SKM-1 (cell line): ENCODE measurements around the gene ALKBH1.
"Not testable (repeated sequence)": the region's sequence is repeated elsewhere in the genome, so short reads cannot be mapped to it uniquely, and the experiment has no call there.

Source experiments
- DNase-seq: peaks from one replicate; lab custom pipeline; 2025; ENCODE audit not compliant: unreplicated experiment; lab: John Stamatoyannopoulos, UW

The ALKBH1 gene

DNA sequence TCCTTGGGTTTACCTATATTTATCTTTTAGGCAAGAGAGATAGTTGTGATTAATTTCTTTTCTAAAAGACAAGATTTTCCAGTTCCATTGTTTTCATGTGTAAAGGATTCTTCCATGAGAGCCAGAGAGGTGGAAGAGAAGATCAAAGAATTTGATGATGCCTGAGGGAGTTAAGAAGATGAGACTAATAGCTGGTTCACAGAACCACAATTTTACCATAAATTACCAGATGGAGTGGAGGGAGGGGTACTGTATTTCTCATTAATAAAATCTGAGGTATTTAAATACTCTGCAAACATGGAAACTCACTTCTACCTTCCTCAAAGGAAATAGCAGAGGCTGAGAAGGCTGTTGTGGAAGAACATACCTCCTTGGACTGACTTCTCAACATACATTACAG lies 34.6 kb downstream of the ALKBH1 start:
- DNase-seq = no peak

DNA sequence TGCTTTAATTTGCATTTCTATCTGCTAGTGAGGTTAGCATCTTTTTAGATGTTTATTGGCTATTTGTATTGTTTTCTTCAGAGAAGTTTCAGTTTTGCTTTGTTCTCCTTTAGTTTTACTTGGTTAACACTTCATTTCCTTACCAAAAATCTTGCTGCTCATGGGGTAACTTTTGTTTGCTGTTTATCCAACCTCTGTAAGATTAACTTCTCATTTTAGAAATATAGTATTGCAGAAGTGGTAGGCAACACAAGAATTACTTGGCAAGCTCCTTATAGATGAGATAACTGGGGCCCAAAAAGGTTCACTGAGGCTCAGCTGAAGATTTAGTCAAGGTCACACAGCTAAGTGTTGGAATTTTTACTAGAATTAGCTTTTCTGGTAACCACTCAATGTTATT lies 40.5 kb downstream of the ALKBH1 start:
- no peak for DNase-seq

DNA sequence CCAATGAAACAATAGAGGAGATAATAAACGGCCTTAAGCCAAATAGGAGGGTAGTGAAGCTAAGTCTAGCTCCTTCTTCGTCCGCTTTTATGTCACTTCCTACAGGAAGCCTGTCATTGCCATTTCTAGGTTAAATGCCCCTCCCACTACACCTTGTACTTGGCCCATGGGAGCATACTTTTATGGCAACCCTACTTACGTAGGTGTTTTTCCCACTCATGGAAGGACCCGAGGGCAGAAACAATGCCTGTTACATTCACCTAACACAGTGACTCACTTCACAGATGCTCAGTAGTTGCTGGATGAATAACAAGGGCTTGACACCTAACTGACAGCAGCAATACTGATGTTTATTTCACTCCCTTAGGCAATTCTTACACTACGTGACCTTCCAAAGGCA lies 44.5 kb downstream of the ALKBH1 start:
- DNase-seq = no peak

DNA sequence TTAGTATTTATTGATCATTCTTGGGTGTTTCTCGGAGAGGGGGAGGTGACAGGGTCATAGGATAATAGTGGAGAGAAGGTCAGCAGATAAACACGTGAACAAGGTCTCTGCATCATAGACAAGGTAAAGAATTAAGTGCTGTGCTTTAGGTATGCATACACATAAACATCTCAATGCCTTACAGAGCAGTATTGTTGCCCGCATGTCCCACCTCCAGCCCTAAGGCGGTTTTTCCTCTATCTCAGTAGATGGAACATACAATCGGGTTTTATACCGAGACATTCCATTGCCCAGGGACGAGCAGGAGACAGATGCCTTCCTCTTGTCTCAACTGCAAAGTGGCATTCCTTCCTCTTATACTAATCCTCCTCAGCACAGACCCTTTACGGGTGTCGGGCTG lies 46.3 kb downstream of the ALKBH1 start:
- not testable (repeated sequence) for DNase-seq

DNA sequence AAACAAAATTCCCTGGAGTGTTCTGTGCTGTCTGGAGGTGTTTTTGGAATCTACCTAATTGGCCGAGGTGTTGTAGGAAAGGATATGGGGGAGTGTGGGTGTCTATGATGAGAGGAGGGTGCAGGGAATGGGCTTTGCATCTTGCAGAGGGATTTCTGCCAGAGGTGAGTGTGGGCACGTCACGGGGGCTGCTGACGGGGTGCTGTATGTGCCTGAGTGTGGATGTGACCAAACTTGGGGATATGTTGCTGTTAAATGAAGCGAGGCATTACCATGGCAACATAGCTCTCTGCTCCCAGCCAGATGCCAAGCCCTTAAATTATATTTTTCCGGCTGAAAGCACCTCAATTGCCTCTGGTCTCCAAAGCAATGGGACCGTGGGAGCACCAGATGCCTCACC lies 47.1 kb downstream of the ALKBH1 start:
- no peak for DNase-seq

DNA sequence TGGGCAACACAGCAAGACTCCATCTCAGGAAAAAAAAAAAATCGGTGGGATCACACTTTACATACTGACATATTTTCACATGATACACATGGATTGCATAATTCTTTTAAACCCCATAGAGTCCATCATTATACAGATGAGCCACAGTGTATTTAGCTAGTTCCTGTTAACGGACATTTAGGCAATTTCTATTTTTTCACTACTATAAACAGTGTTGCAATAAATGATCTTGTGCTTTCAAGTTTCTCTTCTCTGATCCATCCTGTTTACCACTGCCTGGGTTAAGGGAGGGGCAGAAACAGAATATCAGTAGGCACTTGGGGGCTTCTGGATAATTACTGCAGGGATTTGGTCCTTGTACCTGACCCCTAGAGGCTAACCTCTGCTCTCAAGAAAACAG lies 48.0 kb downstream of the ALKBH1 start:
- no peak for DNase-seq

DNA sequence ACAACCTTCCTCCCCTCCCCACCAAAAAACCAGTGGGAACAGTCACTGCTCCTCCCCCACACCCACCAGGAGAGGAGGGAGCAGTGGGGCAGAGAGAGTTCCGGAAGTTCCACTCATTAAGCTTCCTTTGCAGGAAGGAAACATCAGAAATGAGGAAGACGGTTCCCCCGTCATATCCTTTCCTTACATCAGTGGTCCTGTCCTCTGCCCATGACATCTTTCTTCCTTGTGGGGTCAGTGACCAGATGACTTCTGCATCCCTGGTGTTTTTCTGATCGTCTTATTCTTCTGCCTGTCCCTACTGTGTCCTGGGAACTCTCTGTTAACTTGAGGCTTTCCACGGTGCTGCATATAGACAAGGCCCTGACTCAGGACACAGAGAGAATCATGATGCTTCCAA lies 50.5 kb downstream of the ALKBH1 start:
- DNase-seq = no peak

DNA sequence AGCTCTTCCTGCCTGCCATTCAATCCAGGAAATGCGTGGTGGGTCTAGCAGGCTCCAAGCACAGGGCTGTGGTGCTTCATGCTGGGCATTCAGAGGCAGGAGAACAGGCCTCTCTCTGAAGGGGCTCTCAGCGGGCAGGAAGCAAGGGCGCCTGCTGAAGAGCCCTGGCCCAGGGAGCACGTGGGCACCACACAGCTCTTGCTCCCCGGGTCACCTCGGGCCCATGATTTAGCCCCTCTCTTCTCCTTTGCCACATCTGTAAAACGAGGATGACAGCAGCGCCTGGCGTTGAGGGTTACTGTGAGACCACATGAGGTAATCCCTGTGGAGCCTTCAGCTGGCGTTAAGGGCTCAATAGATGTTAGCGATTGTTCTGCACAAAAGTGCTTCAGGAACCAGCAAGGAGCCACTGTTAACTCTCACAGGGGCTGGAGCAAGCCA lies 53.8 kb downstream of the ALKBH1 start:
- DNase-seq = no peak

DNA sequence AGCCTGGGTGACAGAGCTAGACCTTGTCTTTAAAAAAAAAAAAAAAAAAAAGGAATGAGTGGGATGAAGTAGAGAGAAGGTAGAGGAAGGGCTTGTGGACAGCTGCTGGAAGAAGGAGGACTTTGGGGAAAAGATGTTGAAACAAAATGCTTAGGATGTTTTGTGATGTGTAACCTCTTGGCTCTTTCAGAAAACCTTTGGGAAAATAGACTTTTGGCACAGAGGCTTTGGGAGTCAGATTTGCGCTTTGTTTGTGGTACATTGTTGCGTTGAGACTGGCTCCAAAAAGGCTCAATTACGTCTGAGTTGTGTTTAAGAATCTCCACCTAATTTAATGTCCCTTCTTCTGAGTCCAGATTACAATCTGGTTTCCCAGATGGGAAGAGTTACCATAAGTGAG lies 58.5 kb downstream of the ALKBH1 start:
- no peak for DNase-seq

DNA sequence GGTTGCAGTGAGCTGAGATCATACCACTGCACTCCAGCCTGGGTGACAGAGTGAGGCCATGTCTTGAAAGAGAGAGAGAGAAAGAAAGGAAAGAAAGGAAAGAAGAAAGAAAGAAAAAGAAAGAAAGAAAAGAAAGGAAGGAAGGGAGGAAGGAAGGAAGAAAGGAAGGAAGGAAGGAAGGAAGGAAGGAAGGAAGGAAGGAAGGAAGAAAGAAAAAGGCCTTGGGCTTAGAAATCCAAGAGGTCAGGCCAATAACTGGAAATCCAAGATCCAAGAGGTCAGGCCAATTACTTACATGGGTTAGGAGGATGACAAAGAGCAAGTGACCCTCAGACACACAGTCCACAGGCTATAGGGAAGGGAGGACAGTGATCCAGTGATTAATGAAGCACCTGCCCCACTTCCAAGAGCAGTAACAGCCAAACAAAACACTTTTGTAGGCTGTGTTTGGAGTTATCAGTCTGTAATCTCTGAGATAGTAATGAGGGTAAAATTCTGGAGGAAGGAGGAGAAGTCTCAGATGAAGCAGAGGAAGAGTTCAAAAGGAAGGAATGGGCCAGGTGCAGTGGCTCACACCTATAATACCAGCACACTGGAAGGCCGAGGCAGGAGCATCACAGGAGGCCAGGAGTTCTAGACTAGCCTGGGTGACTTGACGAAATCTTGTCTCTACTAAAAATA lies 59.2 kb downstream of the ALKBH1 start:
- DNase-seq = no peak

DNA sequence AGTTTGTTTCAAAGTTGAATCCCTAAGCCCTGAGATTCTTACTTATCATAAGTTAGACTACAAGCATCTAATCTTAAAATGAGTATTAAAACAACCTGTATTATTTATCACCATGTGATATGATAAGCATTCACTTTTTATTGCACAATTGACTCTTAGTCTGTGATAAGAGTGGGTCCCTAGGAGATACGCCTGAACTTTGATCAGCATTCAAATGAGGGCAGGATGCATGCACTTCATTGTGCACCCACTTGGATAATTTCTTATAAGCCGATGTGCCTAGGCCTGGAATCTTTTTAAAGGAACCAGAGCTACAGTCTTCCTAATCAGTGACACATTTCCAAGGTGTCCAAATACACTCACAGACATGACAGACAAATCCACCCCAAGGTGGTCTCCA lies 60.0 kb downstream of the ALKBH1 start:
- DNase-seq = no peak

DNA sequence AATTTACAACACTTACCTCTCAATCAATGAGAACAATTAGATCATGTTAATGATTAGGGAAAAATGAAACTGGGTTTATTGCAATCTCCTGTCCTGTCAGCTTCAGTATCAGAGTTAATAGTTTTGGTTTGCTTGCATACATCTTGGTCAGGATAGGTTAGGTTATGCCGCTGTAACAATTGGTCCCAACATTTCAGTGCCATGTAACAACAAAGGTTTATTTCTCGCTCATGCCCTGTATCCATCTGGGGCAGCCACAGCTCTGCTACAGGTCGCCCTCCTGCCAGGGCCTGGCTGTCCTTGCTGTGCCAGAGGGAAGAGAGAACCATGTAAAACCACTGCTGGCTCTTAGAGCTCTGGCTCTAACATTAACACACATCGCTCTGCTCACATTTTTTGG lies 60.9 kb downstream of the ALKBH1 start:
- no peak for DNase-seq

DNA sequence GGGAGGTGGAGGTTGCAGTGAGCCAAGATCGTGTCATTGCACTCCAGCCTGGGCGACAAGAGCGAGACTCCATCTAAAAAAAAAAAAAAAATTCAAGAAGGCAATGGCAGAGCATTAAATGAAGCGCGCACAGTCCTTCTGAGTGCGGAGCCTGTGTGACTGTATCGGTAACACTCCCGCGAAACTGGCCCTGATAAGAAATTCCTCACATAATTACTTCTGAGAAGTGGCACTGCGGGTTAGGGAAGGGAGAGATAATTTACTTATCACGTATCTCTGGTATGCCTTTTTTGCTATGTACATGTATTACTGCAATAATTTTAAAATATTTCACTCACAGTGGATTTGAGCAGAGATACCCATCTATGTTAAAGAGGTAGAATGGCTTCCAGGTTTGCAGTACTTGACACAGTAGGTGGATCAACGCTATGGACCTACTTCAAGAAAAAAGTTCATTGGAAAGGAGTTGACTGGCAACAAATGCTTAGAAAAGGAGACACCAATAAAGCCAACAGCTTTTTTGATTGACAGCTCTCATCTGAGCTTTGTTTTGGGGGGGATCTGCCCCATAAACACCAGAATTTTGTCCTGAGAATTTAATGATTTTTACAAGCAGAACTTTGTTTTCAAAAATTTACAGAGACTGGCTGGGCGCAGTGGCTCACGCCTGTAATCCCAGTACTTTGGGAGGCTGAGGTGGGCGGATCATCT lies 62.1 kb downstream of the ALKBH1 start:
- DNase-seq = no peak

DNA sequence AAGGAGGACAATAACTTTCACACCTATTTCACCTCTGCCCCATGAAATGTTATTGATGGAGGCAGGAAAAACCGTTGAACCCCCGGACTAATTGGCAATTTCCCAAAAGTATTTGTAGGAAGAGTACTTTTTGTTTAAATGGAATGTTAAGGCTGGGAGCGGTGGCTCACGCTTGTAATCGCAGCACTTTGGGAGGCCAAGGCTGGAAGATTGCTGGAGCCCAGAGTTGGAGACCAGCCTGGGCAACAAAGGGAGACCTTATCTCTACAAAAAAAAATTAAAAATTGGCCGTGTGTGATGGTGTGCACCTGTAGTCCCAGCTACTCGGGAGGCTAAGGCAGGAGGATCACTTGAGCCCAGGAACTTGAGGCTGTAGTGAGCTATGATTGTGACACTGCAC lies 65.4 kb downstream of the ALKBH1 start:
- DNase-seq = no peak

DNA sequence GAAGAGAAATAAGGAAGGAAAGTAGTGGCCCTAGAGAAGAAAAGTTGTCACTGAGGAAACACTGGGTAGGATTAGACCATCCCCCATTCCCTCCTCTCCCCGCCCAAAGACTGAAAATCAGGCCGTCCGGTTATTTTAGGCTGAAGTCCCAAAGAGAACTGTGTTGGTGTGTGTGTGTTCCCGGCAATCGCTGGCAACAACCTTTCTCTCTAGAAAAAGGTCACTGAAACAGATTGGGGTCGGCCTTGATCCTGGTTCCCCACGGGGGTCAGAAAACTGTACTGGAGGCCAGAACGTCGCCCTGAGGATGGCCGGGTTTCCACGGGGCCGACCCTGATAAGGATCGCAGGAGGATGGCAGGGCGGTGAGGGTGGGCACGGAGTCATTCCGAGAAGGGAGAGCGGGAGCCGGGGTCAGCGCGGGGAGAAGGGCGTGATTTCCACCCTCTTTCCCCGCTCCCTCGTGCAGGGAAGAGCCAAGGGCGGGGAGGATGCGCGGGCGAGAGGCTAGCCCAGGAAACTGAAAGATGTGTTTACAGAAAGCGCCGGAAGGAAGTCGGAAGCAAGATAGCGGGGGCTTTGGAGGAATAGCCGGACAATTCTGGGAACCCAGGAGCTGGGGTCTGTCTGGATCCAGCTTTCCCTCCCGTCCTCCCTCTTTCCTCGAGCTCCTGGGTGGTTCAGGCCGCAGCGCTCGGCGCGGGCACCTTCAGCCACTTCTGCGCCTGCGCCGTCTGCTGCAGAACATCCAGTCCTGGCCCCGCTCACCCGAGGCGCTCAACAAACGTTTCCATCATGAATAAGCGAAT lies 66.1 kb downstream of the ALKBH1 start:
- peak; percentile 26 for DNase-seq

DNA sequence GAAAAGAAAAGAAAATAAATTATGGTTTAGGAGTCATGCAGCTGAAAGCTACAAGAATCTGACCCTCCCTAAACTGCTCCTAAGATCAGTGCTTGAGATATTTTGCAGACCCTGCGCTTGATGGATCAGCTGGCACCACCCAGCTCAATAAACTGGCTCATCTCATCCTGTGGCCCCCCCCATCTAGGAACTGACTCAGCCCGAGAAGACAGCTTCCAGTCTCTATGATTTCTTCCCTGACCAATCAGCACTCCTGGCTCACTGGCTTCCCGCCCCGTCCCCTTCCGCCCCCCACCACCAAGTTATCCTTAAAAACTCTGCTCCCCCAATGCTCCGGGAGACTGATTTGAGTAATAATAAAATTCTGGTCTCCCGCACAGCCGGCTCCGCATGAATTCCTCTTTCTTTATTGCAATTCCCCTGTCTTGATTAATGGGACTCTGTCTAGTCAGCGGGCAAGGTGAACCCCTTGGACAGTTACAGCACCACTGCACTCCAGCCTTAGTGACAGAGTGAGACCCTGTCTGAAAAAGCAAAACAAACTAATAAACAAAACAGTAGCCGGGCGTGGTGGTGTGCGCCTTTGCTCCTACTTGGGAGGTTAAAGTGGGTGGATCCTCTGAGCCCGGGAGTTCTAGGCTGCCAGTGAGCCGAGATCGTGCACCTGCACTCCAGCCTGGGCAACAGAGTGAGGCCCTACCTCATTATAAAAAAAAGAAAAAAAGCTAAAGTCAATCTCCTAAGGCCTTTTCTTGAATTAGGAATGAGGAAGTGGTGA lies 66.9 kb downstream of the ALKBH1 start:
- DNase-seq = no peak

DNA sequence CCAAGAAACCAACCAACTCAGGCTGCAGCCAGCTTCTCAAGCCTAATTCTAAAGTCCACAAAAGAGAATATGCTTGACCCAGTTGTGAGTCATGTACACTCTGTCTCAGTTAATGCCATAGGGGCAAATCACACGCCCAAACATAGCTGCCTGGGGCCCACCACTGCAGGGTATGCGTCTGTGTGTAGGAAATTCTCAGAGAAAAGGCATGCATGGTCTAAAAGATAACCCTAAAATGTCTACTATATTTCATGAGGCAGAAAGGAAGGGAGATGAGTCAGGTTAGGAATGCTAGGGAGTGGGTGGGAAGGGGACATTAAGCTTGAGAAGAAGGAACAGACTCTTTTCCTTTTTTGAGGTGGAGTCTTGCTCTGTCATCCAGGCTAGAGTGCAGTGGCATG lies 69.1 kb downstream of the ALKBH1 start:
- no peak for DNase-seq

DNA sequence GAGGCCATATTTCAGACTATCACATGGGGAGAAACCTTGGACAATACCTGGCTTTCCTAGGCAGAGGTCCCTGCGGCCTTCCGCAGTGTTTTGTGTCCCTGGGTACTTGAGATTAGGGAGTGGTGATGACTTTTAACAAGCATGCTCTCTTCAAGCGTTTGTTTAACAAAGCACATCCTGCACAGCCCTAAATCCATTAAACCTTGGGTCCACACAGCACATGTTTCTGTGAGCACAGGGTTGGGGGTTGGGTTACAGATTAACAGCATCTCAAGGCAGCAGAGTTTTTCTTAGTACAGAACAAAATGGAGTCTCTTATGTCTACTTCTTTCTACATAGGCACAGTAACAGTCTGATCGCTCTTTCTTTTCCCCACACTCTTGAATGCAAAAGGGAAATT lies 72.0 kb downstream of the ALKBH1 start:
- not testable (repeated sequence) for DNase-seq

DNA sequence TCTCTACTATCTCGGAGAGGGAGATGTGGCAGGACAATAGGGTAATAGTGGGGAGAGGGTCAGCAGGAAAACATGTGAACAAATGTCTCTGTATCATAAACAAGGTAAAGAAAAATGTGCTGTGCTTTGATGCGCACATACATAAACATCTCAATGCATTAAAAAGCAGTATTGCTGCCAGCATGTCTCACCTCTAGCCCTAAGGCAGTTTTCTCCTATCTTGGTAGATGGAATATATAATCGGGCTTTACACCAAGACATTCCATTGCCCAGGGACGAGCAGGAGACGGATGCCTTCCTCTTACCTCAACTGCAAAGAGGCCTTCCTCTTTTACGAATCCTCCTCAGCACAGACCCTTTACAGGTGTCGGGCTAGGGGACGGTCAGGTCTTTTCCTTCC lies 72.4 kb downstream of the ALKBH1 start:
- DNase-seq = not testable (repeated sequence)

DNA sequence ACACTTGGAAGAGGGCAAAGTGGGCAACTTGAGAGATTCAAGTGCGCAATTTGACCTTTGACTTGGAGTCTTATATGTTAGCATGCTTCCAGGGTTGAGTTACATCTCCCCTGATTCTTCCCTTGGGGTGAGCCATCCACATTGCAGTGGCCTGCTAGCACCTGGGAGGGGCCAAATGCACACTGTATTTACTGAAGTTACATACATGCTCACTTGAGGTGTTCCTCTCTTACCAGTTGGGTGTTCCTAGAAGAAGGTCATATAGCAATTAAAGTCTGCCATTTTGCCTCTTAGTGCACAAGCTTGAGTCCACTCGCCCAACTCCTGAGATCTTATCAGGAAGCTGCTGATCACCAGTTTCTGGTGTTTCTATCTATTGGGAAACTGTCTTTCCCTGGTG lies 77.7 kb downstream of the ALKBH1 start:
- no peak for DNase-seq

DNA sequence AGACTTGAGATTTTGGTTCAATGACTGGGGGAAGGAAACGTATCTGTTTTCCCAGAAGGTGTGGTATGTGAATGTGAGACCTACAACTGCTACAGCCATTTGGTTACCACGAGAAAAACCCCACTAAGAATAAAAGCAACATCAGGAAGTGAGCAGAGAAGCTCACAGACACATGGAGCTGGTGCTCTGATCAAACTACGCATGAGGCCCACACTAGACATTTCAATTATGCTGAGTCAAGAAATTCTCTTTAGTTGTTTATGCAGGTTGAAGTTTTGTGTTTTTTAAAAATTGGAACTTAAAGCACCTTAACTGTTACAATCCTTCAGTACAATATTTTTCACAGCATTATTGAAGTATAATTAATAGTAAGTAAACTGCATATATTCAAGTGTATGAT lies 82.5 kb downstream of the ALKBH1 start:
- no peak for DNase-seq
